HEK293T (cell line): ENCODE data around the gene LDOC1.
"Not testable (repeated sequence)": the region's sequence is repeated elsewhere in the genome, so short reads cannot be mapped to it uniquely, and the experiment has no call there.

Experiments
- CTCF ChIA-PET: fragments of 350-600 bp; formaldehyde crosslinking; extraction: SDS; loops from one replicate; lab custom pipeline; 2021; ENCODE audit warnings: antibody characterized with exemption, inconsistent platforms; lab: Yijun Ruan, JAX
- POLR2A ChIA-PET: fragments of 350-600 bp; formaldehyde crosslinking; extraction: SDS; loops from one replicate; lab custom pipeline; 2020; ENCODE audit warnings: antibody characterized with exemption, inconsistent platforms; lab: Yijun Ruan, JAX
- DNase-seq: peaks from one replicate; pipeline ENCODE4 v3.0.0; 2012; ENCODE audit warnings: mixed read lengths; ENCODE audit errors: extremely low spot score
- ARNT ChIP-seq: fragments of 450-650 bp; IDR thresholded peaks from 2 replicates; pipeline ENCODE4 v1.6.1; 2017; ENCODE audit warnings: mild to moderate bottlenecking
- BHLHE40 ChIP-seq: fragments of 450-650 bp; IDR thresholded peaks from 2 replicates; pipeline ENCODE4 v1.6.1; 2016; ENCODE audit warnings: mild to moderate bottlenecking, moderate library complexity, borderline replicate concordance
- CTBP1 ChIP-seq: fragments of 450-650 bp; IDR thresholded peaks from 2 replicates; pipeline ENCODE4 v1.6.1; 2016; ENCODE audit warnings: borderline replicate concordance
- ELF4 ChIP-seq: fragments of 450-650 bp; IDR thresholded peaks from 2 replicates; pipeline ENCODE4 v1.6.1; 2017; ENCODE audit warnings: antibody characterized with exemption
- FOXA1 ChIP-seq: fragments of 450-650 bp; IDR thresholded peaks from 2 replicates; pipeline ENCODE4 v1.6.1; 2016; ENCODE audit warnings: mild to moderate bottlenecking
- FOXK2 ChIP-seq: fragments of 450-650 bp; IDR thresholded peaks from 2 replicates; pipeline ENCODE4 v1.6.1; 2016; ENCODE audit warnings: mild to moderate bottlenecking
- FOXM1 ChIP-seq: fragments of 450-650 bp; IDR thresholded peaks from 2 replicates; pipeline ENCODE4 v1.6.1; 2017; ENCODE audit warnings: mild to moderate bottlenecking, borderline replicate concordance
- HDGF ChIP-seq: fragments of 450-650 bp; IDR thresholded peaks from 2 replicates; pipeline ENCODE4 v1.6.1; 2017; ENCODE audit warnings: antibody characterized with exemption, borderline replicate concordance
- L3MBTL2 ChIP-seq: fragments of 450-650 bp; conservative IDR thresholded peaks from 2 replicates; pipeline ENCODE4 v1.6.1; 2016; ENCODE audit warnings: mild to moderate bottlenecking
- LEF1 ChIP-seq: fragments of 450-650 bp; IDR thresholded peaks from 2 replicates; pipeline ENCODE4 v1.6.1; 2017; ENCODE audit warnings: mild to moderate bottlenecking, borderline replicate concordance
- NFRKB ChIP-seq: fragments of 450-650 bp; IDR thresholded peaks from 2 replicates; pipeline ENCODE4 v1.6.1; 2016; ENCODE audit warnings: mild to moderate bottlenecking, moderate library complexity
- SP1 ChIP-seq: fragments of 450-650 bp; IDR thresholded peaks from 2 replicates; pipeline ENCODE4 v1.6.1; 2017
- SUZ12 ChIP-seq: fragments of 450-650 bp; IDR thresholded peaks from 2 replicates; pipeline ENCODE4 v1.6.1; 2016; ENCODE audit warnings: mild to moderate bottlenecking
- TARDBP ChIP-seq: fragments of 450-650 bp; IDR thresholded peaks from 2 replicates; pipeline ENCODE4 v1.6.1; 2016
- ZNF384 ChIP-seq: fragments of 450-650 bp; IDR thresholded peaks from 2 replicates; pipeline ENCODE4 v1.6.1; 2016
- TF ChIP-seq, protein P1 (sequence below): fragments of 450-650 bp; IDR thresholded peaks from 2 replicates; pipeline ENCODE4 v1.6.1; 2016

Gene LDOC1

GRCh38 chrX:141176586-141177451 lies at the start of gene LDOC1:
Gene LDOC1, minus strand, starts transcription at chrX:141177129. Its CDS starts 108 bp downstream, at chrX:141177021.
- ChIA-PET POLR2A (interaction anchor here (1.0 kb wide), 1 partner anchor 9 kb away, joined by 3 read pairs; no protein-coding TSS in a partner anchor), CTCF (no interaction called here)
- TF ChIP-seq SP1 (no peak), TARDBP (no peak), L3MBTL2 (peak; percentile 79)
- TF ChIP-seq, protein P1, sequence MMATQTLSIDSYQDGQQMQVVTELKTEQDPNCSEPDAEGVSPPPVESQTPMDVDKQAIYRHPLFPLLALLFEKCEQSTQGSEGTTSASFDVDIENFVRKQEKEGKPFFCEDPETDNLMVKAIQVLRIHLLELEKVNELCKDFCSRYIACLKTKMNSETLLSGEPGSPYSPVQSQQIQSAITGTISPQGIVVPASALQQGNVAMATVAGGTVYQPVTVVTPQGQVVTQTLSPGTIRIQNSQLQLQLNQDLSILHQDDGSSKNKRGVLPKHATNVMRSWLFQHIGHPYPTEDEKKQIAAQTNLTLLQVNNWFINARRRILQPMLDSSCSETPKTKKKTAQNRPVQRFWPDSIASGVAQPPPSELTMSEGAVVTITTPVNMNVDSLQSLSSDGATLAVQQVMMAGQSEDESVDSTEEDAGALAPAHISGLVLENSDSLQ: no peak
- peak; percentile 87 for DNase-seq

DNA sequence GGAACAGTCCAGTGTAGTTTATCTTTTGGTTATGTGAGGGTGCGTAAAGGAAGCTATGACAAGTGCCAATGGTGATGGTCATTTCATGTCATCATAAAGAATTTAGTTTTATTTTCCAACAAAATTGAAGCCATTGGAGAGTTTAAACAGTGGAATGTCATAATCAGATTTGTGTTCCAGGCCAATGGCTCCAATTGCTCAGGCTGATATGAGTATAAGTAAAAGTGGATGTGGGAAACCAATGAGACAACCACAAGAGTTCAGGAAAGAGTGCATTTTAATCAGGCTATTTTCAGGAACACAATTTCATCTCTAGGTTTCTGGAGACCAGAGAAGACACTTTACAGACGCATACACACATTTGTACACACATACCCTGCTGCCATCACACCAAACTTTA lies 44.7 kb upstream of the LDOC1 start:
- ChIA-PET POLR2A (no interaction called here), CTCF (no interaction called here)
- no peak for DNase-seq
- no peak for TF ChIP-seq SUZ12
- no peak for TF ChIP-seq BHLHE40
- no peak for TF ChIP-seq HDGF
- no peak for TF ChIP-seq ELF4
- no peak for TF ChIP-seq NFRKB
- TF ChIP-seq SP1: no peak
- TF ChIP-seq ARNT: no peak
- TF ChIP-seq ZNF384: no peak
- TF ChIP-seq, protein P1: no peak
- no peak for TF ChIP-seq CTBP1
- TF ChIP-seq FOXA1: no peak
- no peak for TF ChIP-seq FOXK2
- no peak for TF ChIP-seq TARDBP
- TF ChIP-seq FOXM1: no peak
- TF ChIP-seq LEF1: no peak
- no peak for TF ChIP-seq L3MBTL2

- ChIA-PET CTCF (no interaction called here), POLR2A (no interaction called here)
- DNase-seq: no peak
- TF ChIP-seq LEF1 (no peak), FOXK2 (no peak), ZNF384 (no peak), BHLHE40 (no peak), HDGF (no peak), FOXM1 (no peak)
- TF ChIP-seq, protein P1: no peak
Observed at GRCh38 chrX:141220342-141221008, 43.5 kb upstream of the LDOC1 start.

DNA sequence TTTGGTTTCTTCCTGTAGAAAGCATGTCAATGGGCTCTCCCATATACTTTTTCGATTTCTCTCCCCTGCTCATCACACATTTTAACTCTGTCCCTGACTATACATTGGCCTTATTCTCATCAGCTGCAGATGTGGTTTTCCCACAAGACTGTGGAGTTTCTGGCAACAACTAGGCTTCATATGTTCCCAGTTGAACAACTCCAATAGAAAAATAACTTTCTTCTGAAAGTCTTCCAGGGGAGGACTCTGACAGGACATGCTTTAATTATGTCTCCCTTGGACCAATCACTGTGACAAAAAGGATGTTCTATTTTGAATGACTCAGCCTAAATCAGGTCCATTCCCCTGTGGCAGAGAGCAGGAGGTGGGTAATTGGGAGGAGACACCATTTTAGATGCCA lies 37.3 kb upstream of the LDOC1 start:
- ChIA-PET POLR2A (no interaction called here), CTCF (no interaction called here)
- DNase-seq: no peak
- TF ChIP-seq FOXA1 (no peak), ELF4 (no peak), FOXK2 (no peak), NFRKB (no peak), FOXM1 (no peak)
- TF ChIP-seq, protein P1: no peak

GRCh38 chrX:141201962-141202361 lies 25.0 kb upstream of the LDOC1 start:
- ChIA-PET CTCF (no interaction called here), POLR2A (no interaction called here)
- DNase-seq: no peak
- TF ChIP-seq FOXA1 (no peak), ELF4 (no peak), ZNF384 (no peak), HDGF (no peak), BHLHE40 (no peak), ARNT (no peak), LEF1 (no peak), NFRKB (no peak), L3MBTL2 (no peak), SUZ12 (no peak), CTBP1 (no peak), FOXM1 (no peak), TARDBP (no peak), FOXK2 (no peak), SP1 (no peak)
- TF ChIP-seq, protein P1: no peak

GRCh38 chrX:141188573-141188972 lies 11.6 kb upstream of the LDOC1 start:
- POLR2A ChIA-PET, DNase-seq, CTCF ChIA-PET: not testable (repeated sequence)
